Kidney (tissue), 14 donors: ENCODE data around the gene HOXB7. TPM values are rescaled to one million over a fixed set of nuclear protein-coding genes. Genes with fewer than 3 reads are reported as not detected.

Experiments
- DNase-seq, 5 donors: peaks; one replicate each; pipeline ENCODE4 v3.0.0-alpha.2; 2013 to 2020
- FAIRE-seq: peaks from 2 replicates; lab custom pipeline; 2012; peaks lifted over from hg19 to GRCh38; lab: Jason Lieb, UNC
- H3K27ac ChIP-seq, 2 donors: one replicate each; pipeline ENCODE4 v1.7.0; 2013; ENCODE audit warnings: low read depth in 2 of 2, low read length in 2 of 2, inconsistent platforms in 1 of 2
- H3K27me3 ChIP-seq: one replicate; pipeline ENCODE4 v1.7.1; 2013; ENCODE audit warnings: low read length, inconsistent platforms; ENCODE audit not compliant: control insufficient read depth, insufficient read depth
- H3K36me3 ChIP-seq, 3 donors: one replicate each; pipeline versions ENCODE4 v1.7.0 to v1.7.1; 2013; ENCODE audit warnings: low read length in 3 of 3, control low read depth in 1 of 3, inconsistent platforms in 1 of 3; ENCODE audit not compliant: insufficient read depth in 3 of 3, control insufficient read depth in 2 of 3
- H3K4me1 ChIP-seq, 3 donors: one replicate each; pipeline versions ENCODE4 v1.7.0 to v1.7.1; 2013; ENCODE audit warnings: low read length in 3 of 3, inconsistent platforms in 1 of 3, low read depth in 1 of 3; ENCODE audit not compliant: control insufficient read depth in 2 of 3, insufficient read depth in 2 of 3
- H3K4me3 ChIP-seq, 3 donors: one replicate each; pipeline versions ENCODE4 v1.7.0 to v1.8.1; 2013; ENCODE audit warnings: low read length in 3 of 3, control low read depth in 1 of 3, inconsistent platforms in 1 of 3
- H3K9ac ChIP-seq, 3 donors: one replicate each; pipeline versions ENCODE4 v1.7.0 to v1.7.1; 2013; ENCODE audit warnings: low read length in 3 of 3, control low read depth in 1 of 3, inconsistent platforms in 1 of 3
- H3K9me3 ChIP-seq, 3 donors: one replicate each; pipeline versions ENCODE4 v1.7.0 to v1.7.1; 2013; ENCODE audit warnings: low read length in 3 of 3, control low read depth in 1 of 3, inconsistent platforms in 1 of 3; ENCODE audit not compliant: control insufficient read depth in 2 of 3, insufficient read depth in 1 of 3
- CTCF ChIP-seq: IDR thresholded peaks from 3 replicates; pipeline ENCODE4 v1.5.1; 2012; ENCODE audit warnings: mild to moderate bottlenecking, moderate library complexity, borderline replicate concordance; ENCODE audit not compliant: insufficient read depth; ENCODE audit errors: extremely low read depth
- intact Hi-C: fragments of 100-400 bp; cut with DNase I; formaldehyde crosslinking; loops from one replicate; pipeline ENCODE4 v1.11.1; 2022
- polyA plus RNA-seq: library from polyadenylated mRNA; stranded (reverse); fragments of 350-450 nt; fragmentation: Illumina TruSeq; extraction: RNeasy Lipid Tissue Mini Kit (QIAGEN cat#74804); gene quantifications from one replicate; pipeline ENCODE4 v1.2.3, GENCODE V29; 2014; ENCODE audit warnings: low read depth, low replicate concordance; ENCODE audit not compliant: insufficient read depth
- total RNA-seq: library from RNA; stranded (reverse); fragmentation: NEBNext Ultra II Directional; extraction: Animal tissue kit (Norgen Biotek cat#: 25700); gene quantifications from one replicate; pipeline ENCODE4 v1.2.1, GENCODE V29; 2021
- donor health status: control.
- donor health status: control.
- donor health status: control.
- donor health status: control.
- donor health status: control.
- donor health status: DM: yes; HTN: yes; CAD: no.
- donor health status: Normal renal cell carcinoma (clear cell type).

The HOXB7 gene
- total and polyA plus RNA-seq, 2 donors from 2014 or later: 45.4 to 49.6 TPM

DNA sequence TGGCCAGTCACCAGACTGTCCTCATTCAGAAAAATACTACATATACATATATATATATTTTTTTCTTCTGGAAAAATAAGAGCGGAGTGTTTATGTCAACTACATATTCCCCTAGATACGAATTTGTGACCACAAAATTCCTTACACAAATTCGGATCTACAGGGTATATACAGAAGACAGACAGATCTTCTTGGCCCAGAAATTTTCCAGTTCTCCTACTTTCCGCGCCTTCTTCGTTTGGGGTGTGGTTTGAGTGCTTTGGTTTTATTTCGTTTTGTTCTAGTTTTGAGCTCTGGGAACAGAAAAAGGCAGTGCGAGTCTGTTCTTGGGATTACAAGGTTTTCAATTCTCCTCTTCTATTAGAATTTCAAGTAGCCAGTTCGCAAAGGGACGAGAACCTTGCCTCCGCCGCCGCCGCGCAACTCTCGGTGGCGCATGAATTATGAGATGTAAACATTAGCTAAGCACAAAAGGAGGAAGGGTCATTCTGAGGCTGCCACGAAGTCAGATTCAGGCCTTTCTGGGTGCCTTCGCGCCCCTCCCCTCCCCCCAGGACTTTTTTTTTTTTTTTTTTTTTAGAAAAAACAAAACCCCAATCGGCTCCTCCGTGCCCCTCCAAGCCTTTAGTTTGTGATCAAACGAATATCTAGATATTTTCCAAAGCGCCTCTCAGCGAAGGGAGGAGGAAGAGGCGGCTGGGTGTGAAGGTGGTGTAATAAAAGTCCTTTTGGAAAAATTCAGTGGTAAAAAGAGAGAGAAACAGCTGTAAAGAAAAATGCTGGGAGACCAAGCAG lies 30.9 kb downstream of the HOXB7 start:
- intact Hi-C loops: loop anchor here (5.0 kb wide), 1 partner anchor 38 kb away; no protein-coding TSS in a partner anchor
- DNase-seq: peak in 4 of 5 donors; percentile 81 to 90 (median 86)
- peaks cover 0 to 2% (median 0%) of the 10 kb centered on the region in 3 donors for H3K36me3 ChIP-seq
- peak overlapping the region; percentile 46 to 77 (median 54) for H3K4me3 ChIP-seq
- TF ChIP-seq CTCF: no peak
- H3K9me3 ChIP-seq: no peaks in the 10 kb centered on the region
- no peak for FAIRE-seq
- peak overlapping the region; percentile 48 to 96 (median 91) for H3K9ac ChIP-seq
- H3K27ac ChIP-seq: peak overlapping the region; percentile 97 to 98
- H3K4me1 ChIP-seq: peaks cover 9 to 27% (median 10%) of the 10 kb centered on the region in 3 donors
- no peaks in the 10 kb centered on the region for H3K27me3 ChIP-seq

- Histone ChIP-seq H3K4me1 (peaks cover 9 to 26% (median 10%) of the 10 kb centered on the region in 3 donors), H3K27me3 (no peaks in the 10 kb centered on the region), H3K9ac (peak overlapping the region; percentile 43 to 91 (median 72)), H3K9me3 (no peaks in the 10 kb centered on the region), H3K4me3 (peak overlapping the region; percentile 46 to 77 (median 68)), H3K27ac (peak overlapping the region; percentile 87 to 95), H3K36me3 (peaks cover 0 to 2% (median 0%) of the 10 kb centered on the region in 3 donors)
- FAIRE-seq: no peak
- no peak for DNase-seq
- intact Hi-C loops: loop anchor here (5.0 kb wide), 1 partner anchor 37 kb away; no protein-coding TSS in a partner anchor
- TF ChIP-seq CTCF: no peak
Observed at GRCh38 chr17:48579471-48579759, 31.4 kb downstream of the HOXB7 start.

DNA sequence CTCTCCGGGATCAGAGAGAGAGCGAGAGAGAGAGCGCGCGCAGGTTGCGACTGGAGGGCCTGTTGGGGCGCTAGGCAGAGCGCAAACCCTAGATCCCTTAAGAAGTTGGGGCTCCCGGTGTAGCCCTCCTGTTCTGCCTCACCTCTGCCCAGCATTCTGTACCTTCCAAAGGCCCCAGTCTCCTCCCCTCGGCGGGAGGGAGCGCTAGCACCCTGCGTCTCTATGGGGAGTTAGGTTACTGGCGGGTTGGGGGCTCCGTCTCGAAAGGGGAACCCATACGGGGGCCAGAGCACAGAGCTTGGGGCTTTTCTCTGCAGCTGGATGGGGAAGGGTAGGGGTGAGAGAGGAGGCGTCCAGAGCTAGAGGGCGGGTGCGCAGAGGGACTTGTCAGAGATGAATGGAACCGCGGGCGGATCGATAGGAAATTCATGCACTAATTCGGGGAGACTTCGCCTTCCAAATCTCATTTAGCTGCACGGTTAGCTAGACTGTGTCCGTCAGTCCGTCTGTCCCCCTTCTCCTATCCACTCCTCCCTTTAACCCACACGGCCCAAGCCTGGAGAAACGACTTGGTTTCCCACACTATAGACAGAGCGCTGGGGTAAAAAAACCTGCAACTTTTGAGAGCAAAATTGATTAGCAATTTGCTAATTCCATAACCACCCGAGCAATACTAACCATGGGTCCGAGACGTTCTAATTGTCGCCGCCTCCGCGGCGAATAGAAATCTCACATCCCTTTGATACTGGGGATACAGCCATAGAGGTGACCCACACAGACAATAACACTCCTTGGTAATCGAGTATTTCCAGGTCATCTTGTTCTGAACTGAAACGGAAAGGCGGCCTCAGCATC lies 32.0 kb downstream of the HOXB7 start:
- Histone ChIP-seq H3K36me3 (peaks cover 0 to 2% (median 0%) of the 10 kb centered on the region in 3 donors), H3K9ac (peak overlapping the region; percentile 37 to 91 (median 43)), H3K9me3 (no peaks in the 10 kb centered on the region), H3K27ac (peak overlapping the region; percentile 87 to 95), H3K4me1 (peaks cover 5 to 21% (median 10%) of the 10 kb centered on the region in 3 donors), H3K27me3 (no peaks in the 10 kb centered on the region), H3K4me3 (peak overlapping the region; percentile 46 to 77 (median 68))
- no peak for FAIRE-seq
- DNase-seq: peak in 1 of 5 donors; percentile 78
- no peak for TF ChIP-seq CTCF
- intact Hi-C loops: loop anchor here (5.0 kb wide), 1 partner anchor 37 kb away; no protein-coding TSS in a partner anchor
